ENCODE results near the gene ADAM11. TPM values are rescaled to one million over a fixed set of nuclear protein-coding genes. Genes with fewer than 3 reads are reported as not detected.

Gene ADAM11
- total and polyA plus RNA-seq, 2 of the 13 experiments (the other 11 are each of a cell fraction or from before 2014, with no cell fraction given), result 0.38 to 0.91 TPM

- no peak for TF ChIP-seq RERE (CRISPR knock-in tag; IDR thresholded peaks at IDR 0.05; ENCODE audit: low read depth)
- TF ChIP-seq ZNF513 (CRISPR knock-in tag; conservative IDR thresholded peaks at IDR 0.05), result no peak
- no peak for TF ChIP-seq LBX2 (CRISPR knock-in tag; IDR thresholded peaks at IDR 0.05; ENCODE audit: borderline replicate concordance)
- TF ChIP-seq PRPF4 (IDR thresholded peaks at IDR 0.05; ENCODE audit: low read depth, low read length, poor library complexity, severe bottlenecking), result no peak
- TF ChIP-seq ZSCAN9 (CRISPR knock-in tag; IDR thresholded peaks at IDR 0.05; ENCODE audit: borderline replicate concordance), result no peak
- no peak for TF ChIP-seq PRDM10 (CRISPR knock-in tag; IDR thresholded peaks at IDR 0.05; ENCODE audit: low read depth)
Observed at GRCh38 chr17:44787271-44787940, 28.6 kb downstream of the ADAM11 start (continued).
